GM19035 (cell line): ENCODE data around the gene EP400.
"Not testable (repeated sequence)": the region's sequence is repeated elsewhere in the genome, so short reads cannot be mapped to it uniquely, and the experiment has no call there.

Source experiments
- ATAC-seq: cut with Tn5 transposase; IDR thresholded peaks from one replicate; pipeline ENCODE4 v1.9.1; 2021; ENCODE audit not compliant: unreplicated experiment

The EP400 gene

GRCh38 chr12:132043216-132043615 lies 93.5 kb downstream of the EP400 start:
- ATAC-seq: no peak

DNA sequence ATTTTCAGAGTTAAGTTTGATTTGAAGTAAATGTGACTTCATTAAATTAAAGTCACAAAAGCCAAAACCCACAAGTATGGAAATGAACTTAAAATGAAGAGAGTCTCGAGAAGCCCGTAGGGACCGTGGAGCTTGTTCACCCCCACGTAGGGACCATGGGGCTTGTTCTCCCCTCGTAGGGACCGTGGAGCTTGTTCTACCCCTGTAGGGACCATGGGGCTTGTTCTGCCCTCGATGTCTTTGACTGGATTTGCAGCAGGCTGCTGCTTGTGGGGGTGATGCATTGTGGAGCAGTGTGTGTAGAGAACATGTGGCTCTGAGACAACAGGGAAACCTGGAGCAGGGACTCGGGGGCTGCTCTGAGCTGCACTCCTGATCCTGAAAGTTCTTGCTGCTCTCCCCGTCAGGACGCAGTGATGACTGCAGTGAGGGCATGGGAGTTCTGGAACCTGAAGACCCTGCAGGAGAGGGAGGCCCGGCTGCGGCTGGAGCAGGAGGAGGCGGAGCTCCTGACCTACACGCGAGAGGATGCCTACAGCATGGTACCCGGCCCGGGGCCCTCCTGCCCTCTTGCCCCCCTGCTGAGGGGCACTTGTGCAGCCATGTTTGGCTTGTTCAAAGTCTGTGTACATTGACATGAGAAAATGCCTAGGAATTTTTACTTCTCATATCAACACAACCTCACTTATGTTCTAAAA lies 94.2 kb downstream of the EP400 start:
- no peak for ATAC-seq

DNA sequence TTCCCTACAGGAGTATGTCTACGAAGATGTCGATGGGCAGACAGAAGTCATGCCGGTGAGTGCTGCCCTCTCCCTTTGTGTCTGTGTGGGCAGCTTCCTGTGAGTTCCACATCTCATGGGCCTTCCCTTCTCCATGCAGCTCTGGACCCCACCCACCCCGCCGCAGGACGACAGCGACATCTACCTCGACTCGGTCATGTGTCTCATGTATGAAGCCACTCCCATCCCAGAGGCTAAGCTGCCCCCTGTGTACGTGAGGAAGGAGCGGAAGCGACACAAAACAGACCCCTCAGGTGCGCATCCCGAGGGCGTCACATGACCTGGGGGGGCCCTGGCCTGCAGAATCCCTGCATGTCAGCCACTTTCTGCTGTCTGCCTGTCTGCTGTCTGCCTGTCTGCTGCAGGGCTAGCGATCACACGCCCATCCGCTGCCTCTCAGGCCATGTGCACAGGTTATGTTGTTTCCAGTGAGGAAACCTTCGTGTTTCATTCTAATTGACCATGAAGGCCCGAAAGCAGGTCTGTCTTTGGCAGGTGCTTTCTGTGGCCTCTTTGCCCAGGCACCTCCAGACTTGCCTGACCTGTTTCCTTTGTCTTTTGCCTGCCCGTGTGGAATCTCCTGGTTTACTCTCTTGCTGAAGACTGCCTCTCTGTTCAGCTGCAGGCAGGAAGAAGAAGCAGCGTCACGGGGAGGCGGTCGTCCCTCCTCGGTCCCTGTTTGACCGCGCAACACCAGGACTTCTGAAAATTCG lies 95.1 kb downstream of the EP400 start:
- no peak for ATAC-seq

DNA sequence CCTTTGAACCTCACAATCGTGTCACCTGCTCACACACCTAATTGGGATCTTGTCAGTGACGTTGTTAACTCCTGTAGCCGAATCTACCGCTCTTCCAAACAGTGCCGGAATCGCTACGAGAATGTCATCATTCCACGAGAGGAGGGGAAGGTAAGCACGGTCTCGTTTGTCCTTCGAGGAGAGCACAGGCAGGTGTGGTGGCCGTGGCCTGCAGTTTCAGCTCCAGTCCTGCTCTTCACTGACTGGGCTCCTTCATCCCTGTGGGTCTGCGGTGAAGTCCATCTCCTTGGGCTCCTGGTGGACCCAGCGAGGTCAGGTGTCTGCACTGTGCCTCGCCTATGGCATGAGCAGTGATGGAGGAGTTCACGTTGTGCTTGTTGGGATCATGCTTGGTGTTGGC lies 96.0 kb downstream of the EP400 start:
- ATAC-seq: no peak

- no peak for ATAC-seq
Observed at GRCh38 chr12:132046561-132046960, 96.8 kb downstream of the EP400 start.

- ATAC-seq: not testable (repeated sequence)
Observed at GRCh38 chr12:132047630-132048029, 97.9 kb downstream of the EP400 start.

DNA sequence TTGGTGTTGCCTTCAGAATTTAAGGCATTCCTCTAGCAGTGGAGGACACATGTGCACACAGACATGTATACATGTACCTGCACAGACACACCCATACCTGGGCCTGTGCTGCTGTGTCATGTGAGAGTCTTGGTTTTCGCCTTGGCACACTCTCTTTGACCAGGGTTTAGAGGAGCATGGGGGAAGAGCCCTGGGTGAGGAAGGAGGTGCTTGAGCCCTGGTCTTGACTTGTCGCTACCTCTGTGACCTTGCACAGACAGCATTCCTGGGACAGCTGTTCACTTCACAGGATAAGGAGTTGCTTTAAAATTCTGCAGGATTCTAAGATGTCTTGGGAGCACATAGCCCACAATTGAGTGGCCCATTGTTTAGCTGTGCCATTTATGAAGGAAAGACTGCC lies 99.7 kb downstream of the EP400 start:
- no peak for ATAC-seq

DNA sequence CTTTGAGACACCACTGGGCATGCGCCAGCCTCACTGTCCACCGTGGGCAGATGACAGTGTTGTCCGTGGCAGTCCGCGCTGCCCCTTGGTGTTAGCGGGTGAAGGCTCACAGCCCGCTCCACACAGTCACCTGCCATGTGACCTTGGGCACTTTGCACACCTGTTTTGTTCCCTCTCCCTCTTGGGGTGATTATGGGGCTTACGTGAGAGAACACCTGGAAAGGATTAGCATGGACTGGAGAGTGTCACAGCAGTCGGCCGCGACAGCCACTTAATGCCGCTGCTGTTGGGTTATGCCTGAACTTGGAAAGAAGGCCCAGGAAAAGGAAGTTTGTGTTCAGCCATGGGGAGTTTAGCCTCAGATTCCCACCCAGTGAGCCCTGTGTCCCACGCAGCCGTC lies 100.1 kb downstream of the EP400 start:
- ATAC-seq: no peak

DNA sequence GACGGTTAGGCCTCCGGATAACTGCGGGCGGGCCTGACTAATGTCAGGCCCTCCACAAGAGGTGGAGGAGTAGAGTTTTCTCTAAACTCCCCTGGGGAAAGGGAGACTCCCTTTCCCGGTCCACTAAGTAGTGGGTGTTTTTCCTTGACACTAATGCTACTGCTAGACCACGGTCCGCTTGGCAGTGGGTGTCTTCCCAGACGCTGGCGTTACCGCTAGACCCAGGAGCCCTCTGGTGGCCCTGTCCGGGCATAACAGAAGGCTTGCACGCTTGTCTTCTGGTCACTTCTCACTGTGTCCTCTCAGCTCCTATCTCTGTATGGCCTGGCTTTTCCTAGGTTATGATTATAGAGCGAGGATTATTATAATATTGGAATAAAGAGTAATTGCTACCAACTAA lies 102.0 kb downstream of the EP400 start:
- not testable (repeated sequence) for ATAC-seq

DNA sequence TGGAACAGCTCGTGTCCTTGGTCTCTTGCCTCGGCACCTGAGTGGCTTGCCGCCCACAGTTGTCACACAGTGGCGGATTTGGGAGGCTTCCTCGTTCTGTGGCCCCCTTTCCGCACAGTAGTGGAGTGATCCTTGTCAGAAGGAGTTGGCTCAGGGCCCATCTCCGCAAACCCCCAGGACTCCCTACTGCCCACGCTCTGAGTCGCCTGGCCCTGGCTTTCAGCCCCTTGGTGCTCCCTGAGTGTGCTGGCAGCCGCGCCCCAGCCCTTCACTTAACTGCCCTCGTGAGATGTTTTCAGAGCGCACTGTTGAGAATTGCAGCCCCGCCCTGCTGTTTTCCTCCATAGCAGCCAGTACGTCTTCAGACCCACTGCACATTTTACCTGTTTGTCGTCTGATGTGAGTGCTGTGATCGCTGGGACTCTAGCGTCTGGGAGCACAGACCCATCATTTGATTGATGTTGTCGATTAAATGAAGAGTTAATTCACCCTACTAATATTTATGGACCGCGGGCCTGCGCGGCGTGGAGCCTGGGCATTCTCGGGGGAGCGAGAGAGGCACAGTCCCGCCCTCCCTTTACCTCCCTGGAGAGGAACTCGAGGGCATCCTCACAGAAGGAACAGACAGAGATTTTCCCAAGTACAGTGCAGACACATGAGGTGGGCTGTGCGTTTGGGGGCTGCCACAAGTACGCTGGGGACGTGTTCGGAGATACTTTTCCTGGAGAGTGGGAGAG lies 102.6 kb downstream of the EP400 start:
- no peak for ATAC-seq

DNA sequence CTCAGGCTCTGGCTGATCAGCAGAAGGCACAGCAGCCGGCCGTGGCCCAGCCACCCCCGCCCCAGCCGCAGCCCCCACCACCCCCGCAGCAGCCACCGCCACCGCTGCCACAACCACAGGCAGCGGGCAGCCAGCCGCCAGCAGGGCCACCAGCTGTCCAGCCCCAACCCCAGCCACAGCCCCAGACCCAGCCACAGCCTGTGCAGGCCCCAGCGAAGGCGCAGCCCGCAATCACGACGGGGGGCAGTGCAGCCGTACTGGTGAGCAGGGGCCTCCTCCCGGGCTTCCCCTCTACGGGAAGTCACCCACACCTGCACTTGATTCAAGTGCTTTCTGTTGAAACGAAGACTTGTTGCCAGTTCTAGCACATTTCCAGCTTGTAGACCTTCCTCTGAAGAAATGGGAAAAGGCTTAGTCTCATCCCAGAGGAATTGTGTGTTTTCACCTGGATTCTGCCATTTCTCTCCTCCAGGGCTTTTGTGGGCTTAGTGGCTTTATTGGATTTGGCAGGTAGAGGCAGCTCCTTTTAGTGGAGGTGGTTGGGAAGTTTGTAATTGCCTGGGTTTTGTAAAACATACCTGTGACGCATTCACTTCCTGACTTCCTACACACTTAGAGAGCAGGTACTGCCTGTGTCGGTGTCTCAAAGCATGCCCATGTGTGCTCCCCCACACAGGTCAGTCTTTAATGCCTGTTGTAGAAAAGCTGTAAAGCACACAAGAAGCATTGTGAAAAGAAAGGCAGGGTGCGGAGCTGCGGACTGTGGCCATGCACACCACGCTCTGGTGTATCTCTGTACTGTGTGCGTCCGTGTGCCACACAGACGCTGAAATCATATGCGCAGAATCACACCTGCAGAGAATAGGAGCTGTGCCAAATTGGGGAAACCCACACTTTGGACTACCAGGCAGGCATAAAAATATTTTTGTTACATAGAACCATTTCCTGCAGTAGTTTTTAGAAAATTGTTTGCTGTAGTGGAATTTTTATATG lies 103.9 kb downstream of the EP400 start:
- no peak for ATAC-seq

GRCh38 chr12:132054983-132055382 lies 105.2 kb downstream of the EP400 start:
- no peak for ATAC-seq

DNA sequence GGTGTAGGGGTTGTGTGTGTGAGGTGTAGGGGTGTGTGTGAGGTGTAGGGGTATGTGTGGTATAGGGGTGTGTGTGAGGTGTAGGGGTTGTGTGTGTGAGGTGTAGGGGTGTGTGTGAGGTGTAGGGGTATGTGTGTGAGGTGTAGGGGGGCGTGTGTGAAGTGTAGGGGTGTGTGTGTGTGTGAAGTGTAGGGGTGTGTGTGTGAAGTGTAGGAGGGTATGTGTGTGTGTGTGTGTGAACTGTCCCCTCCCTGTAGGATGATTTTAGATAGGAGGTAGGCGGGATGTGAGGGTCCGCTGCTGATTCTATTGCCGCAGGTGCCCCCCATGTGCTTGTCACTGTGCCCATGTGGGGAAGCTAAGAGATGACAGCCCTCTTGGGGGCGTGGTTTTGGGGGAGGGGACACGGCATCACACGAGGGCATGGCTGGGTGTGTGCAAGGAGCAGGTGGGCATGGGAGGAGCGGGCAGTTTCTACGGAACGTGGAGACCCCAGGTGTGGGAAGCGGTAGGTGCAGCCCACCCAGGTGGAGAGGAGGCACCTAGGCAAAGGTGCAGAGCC lies 105.9 kb downstream of the EP400 start:
- ATAC-seq: no peak

DNA sequence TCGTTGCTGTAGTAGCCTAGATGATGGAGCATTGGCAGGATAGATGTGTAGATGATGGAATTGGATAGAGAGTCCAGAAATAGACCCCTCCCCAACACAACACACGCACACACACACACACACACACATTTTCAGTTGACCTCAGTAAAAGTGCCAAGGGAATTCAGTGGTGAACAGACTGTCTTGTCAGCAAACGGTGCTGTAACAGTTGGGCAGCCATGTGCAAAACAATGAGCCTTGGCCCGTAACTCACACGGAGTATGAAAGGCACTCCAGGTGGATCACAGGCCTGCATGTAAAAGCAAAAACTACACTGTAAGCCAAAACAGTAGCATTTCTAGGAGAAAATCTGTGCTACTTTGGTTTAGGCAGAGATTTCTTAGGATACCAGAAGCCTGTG lies 106.6 kb downstream of the EP400 start:
- ATAC-seq: no peak

GRCh38 chr12:132056951-132057350 lies 107.2 kb downstream of the EP400 start:
- ATAC-seq: no peak

DNA sequence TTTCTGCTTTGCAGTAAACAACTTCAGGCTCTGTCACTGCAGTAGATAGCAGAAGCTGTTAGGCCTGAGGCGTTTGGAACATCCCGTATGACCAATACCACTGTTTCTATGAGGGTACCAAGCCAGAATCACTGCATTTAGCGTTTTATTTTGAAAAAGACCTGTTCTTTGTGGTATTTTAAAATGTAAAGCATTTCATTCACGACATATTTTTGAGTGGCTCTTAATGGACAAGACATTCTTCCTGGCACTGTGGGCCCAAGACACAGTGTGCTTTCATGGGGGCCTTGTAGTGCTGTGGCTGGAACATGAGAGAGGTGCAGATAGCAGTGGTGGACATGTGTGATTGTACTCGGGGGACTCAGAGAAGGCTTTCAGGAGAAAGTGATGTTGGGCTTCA lies 107.9 kb downstream of the EP400 start:
- ATAC-seq: no peak

GRCh38 chr12:132061197-132061596 lies 111.5 kb downstream of the EP400 start:
- ATAC-seq: no peak

- no peak for ATAC-seq
Observed at GRCh38 chr12:132061641-132062430, 112.1 kb downstream of the EP400 start.

GRCh38 chr12:132062481-132062880 lies 112.7 kb downstream of the EP400 start:
- ATAC-seq: no peak

DNA sequence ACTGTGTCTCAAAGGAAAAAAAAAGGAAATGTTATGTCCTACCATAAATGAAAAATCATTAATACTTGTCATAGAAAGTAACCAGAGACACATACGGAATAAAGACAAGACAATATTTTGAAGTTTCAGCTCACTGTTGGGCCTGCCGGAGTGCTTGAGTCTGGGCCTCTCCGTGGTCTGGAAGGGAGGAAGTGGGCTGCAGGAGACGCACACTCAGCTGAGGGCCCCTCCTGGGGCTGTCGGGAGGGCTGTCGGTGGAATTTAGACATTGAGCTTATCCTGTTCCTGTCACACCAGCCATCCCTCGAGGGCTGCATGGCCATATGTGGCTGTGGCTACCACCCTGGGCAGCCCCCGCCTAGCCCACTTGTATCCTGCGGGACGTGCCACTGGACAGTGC lies 113.7 kb downstream of the EP400 start:
- no peak for ATAC-seq
